GM12874 (cell line): ENCODE results near the gene A3GALT2.

Source experiments
- TF ChIP-seq, protein P1 (sequence below): IDR thresholded peaks from 2 replicates; pipeline ENCODE4 v1.5.1; 2011; ENCODE audit warnings: low read depth, mild to moderate bottlenecking, control low read depth, low read length, moderate library complexity; ENCODE audit not compliant: insufficient read depth

The A3GALT2 gene

DNA sequence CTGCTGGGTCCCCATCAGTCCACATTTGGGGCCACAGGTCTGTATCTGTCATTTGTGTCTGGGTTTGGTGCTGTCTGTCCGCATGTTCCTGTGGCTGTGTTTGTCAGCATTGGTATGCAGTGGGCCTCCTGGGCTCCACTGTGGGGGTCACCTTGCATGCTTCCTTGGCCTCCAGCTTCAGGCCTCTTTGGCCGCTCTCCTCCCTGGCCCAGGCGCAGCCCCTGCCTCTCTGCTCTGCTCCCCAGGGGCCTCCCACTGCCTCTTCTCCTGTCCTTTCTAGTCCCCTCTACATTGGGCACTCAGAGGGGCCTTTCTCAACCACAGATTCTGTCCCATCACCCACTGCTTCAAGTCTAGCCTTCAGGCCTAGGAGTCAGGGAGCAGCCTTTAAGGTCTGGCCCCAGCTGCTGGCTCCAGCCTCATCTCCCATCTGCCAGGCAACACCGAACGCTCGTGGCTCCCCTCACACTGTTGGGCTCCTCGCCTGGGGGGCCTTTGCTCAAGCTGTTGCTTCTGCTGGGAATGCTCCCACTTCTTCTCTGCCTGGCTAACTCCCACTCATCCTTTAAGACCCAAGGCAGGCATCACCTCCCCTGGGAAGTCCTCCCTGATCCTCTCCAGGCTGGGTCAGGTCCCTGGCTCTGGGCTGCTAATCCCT is 50.0 kb downstream of the A3GALT2 start:
- TF ChIP-seq, protein P1, sequence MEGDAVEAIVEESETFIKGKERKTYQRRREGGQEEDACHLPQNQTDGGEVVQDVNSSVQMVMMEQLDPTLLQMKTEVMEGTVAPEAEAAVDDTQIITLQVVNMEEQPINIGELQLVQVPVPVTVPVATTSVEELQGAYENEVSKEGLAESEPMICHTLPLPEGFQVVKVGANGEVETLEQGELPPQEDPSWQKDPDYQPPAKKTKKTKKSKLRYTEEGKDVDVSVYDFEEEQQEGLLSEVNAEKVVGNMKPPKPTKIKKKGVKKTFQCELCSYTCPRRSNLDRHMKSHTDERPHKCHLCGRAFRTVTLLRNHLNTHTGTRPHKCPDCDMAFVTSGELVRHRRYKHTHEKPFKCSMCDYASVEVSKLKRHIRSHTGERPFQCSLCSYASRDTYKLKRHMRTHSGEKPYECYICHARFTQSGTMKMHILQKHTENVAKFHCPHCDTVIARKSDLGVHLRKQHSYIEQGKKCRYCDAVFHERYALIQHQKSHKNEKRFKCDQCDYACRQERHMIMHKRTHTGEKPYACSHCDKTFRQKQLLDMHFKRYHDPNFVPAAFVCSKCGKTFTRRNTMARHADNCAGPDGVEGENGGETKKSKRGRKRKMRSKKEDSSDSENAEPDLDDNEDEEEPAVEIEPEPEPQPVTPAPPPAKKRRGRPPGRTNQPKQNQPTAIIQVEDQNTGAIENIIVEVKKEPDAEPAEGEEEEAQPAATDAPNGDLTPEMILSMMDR = no peak

DNA sequence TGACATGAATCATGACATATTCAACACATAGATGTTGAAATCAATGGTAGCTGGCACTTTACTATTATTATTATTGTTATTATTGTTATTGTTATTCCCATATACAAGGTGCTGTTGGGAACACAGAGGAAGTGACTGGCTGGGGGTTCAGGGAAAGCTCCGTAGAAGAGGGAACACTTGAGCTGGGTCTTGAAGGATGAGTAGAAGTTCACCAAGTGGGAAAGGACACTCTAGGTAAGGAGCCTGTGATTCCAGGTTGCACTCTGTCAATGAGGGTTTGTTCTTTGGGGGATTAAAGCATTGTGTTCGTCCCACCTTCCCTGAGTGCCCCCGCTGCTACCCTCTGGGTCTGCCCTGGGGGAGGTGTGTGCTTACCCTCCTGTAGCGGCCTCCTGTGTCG is 50.5 kb downstream of the A3GALT2 start:
- TF ChIP-seq, protein P1 = no peak

- TF ChIP-seq, protein P1 = no peak
These were observed 51.3 kb downstream of the A3GALT2 start for GRCh38 chr1:33269621-33270020.

GRCh38 chr1:33268927-33269610 is 51.8 kb downstream of the A3GALT2 start:
- TF ChIP-seq, protein P1 = no peak

DNA sequence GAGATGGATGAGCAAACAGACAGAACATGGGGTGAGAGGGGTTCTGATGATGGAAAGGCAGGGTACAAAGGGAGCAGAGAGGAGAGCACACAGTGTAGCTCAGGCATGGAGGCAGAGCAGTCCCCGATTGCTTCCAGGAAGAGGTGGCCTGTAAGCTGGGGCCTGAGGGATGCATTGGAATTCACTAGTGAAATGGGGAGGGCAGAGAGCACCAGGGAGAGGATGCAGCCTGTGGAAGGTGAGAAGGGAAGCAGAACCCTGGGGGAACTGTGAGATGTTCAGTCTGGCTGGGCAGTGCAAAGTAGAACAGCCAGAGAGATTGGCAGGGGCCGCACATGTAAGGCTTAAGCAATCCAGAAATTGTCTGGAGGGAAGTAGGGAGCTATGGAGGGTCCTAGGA is 52.4 kb downstream of the A3GALT2 start:
- TF ChIP-seq, protein P1 = no peak

DNA sequence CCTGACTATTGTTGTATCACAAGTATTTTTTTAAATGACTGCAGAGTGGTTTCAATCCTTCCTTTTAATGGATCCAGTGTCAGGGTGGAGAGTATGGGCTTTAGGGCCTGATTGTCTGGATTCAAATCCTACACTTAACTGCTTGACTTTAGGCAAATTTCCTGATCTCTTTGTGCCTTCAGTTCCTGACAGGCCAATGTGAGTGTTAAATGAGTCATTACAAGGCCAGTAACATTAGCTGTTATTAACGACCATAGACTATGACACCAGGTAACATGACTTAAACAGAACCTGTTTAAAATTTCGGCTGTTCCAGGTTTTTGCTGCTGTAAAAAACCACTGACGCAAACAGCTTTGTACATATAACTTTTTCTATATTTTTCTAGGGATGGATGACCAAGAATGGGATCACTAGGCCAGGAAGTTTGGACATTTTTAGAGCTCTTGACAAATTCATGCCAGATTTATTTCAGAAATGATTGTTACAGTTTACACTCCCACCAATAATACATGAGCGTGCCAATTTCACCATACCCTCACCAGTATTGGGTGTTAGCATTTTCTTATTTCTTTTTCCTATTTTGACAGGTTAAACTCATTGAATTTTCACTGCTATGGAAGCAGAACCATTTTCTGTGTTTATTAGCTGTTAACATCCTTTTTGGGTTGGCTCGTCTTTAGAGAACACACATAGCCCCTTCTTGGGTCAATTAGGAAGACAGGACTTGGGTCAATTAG is 53.3 kb downstream of the A3GALT2 start:
- TF ChIP-seq, protein P1 = no peak

DNA sequence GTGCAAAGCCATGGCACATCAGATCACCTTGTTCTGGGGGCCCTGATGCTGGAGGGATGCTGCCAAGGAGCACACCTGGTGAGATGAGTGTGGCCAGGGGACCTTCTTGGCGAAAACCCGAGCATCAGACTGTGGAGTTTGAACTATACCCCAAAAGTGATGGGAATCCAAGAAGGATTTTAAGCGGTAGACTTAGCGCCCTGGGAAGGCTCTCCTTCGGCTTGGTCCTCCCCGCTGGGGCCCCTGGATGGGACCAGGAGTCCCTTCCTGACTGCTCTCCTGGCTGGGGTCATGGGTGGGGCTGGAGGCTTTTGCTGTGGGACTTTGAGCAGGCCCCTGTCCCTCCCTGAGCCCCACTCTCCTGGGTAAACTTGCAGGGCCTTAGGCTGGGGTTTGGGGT is 54.1 kb downstream of the A3GALT2 start:
- TF ChIP-seq, protein P1 = no peak
